Adipocyte (in vitro differentiated cells): ENCODE measurements around the gene HIBCH.

ENCODE experiments used
- DNase-seq: peaks from one replicate; pipeline ENCODE4 v3.0.0-alpha.2; 2015; ENCODE audit warnings: low read depth
- H3K27me3 ChIP-seq: replicated peaks from 2 replicates; pipeline ENCODE4 v1.7.0; 2013; ENCODE audit warnings: mild to moderate bottlenecking, low read length, moderate library complexity; ENCODE audit not compliant: control insufficient read depth, insufficient read depth
- H3K36me3 ChIP-seq: 2 replicates; pipeline ENCODE4 v1.7.0; 2013; ENCODE audit warnings: low read length, mild to moderate bottlenecking, moderate library complexity; ENCODE audit not compliant: control insufficient read depth, insufficient read depth, severe bottlenecking
- H3K4me1 ChIP-seq: 2 replicates; pipeline ENCODE4 v1.7.0; 2013; ENCODE audit warnings: mild to moderate bottlenecking, low read length, moderate library complexity; ENCODE audit not compliant: control insufficient read depth, insufficient read depth
- H3K4me3 ChIP-seq: 2 replicates; pipeline ENCODE4 v1.7.0; 2013; ENCODE audit warnings: mild to moderate bottlenecking, low read length, moderate library complexity
- H3K9ac ChIP-seq: 2 replicates; pipeline ENCODE4 v1.7.0; 2013; ENCODE audit warnings: mild to moderate bottlenecking, low read length, moderate library complexity
- H3K9me3 ChIP-seq: 2 replicates; pipeline ENCODE4 v1.7.0; 2013; ENCODE audit warnings: mild to moderate bottlenecking, low read length, moderate library complexity; ENCODE audit not compliant: control insufficient read depth

Gene HIBCH

DNA sequence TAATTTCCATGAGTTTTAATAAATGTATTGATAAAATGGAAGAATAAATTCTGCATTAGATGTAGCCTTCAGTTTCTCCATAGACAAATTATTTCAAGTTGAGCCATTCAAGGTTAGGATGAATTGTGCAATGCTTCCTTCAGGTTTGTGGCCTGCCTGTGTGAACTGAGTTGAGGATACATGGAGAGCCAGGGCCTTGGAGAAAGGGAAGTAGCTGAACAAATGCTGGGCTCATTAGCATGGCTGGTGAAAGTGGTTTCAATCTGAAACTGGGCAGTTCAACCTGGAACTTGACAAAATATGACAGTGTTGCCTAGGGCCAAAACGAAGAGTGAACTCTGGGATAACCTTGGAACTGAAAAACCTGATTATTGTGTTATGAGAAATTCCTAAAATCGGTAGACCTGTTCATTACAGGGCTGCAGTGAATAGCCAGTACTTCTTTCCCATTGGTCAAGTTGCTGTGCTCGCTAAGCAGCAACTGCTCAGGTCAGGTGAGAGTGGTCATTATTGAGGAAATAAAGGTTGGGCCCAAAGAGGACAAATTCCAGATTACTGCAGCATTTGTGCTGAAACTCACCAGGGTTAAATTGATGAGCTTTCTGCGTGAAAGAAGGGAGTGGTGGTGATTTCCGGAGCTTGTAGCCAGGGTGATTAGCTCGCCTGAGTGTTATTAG lies 36.5 kb upstream of the HIBCH start:
- no peaks in the 10 kb centered on the region for H3K9me3 ChIP-seq
- DNase-seq, result no peak
- no peaks in the 10 kb centered on the region for H3K36me3 ChIP-seq
- peaks cover 40% of the 10 kb centered on the region for H3K4me1 ChIP-seq
- no peak overlapping the region for H3K9ac ChIP-seq
- no peaks in the 10 kb centered on the region for H3K27me3 ChIP-seq
- H3K4me3 ChIP-seq, result no peak overlapping the region

DNA sequence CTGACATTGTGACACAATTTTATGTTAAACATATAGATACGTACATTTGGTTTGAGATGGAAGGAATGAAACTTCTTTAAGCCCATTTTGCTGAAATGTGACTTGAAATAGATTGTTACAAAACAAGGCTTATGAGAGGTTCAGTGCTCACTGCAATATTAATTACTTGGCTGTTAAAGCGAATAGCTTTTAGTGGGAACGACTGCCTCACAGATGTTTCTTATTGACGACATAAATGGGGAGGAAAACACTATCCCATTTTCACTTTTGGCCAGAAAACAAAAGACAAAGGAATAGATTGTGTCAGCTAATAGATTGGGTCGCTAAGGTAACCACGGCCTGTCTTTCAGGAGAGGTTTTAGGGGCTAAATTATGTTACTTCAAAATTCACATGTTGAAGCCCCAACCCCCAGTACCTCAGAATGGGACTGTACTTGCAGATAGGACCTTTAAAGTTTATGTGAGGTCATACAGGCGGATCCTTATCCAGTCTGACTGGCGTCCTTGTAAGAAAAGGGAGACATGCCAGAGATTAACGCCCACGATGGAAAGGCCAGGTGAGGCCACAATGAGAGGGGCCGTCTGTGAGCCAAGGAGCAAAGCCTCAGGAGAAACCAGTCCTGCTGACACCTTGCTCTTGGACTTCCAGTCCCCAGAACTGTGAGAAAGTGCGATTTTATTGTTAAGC lies 34.5 kb upstream of the HIBCH start:
- Histone ChIP-seq H3K9me3 (no peaks in the 10 kb centered on the region), H3K9ac (no peak overlapping the region), H3K4me3 (no peak overlapping the region), H3K36me3 (no peaks in the 10 kb centered on the region), H3K27me3 (no peaks in the 10 kb centered on the region), H3K4me1 (peaks cover 28% of the 10 kb centered on the region)
- DNase-seq, result no peak

DNA sequence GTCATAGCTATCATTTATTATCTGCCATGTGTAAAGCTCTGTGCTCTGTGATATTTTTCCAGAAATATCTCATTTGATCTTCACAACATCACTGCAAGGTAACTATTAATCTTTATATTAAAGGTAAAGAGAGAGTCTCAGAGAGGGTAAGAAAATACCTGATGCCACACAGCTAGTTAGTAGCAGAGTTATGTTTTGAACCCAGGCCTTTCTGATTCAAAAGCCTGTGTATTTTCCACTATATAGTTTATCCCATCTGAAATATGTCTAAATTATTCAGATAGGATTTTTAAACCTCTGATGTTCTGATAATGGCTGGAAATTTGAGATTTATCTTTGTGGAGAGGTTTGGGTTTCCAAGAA lies 33.9 kb upstream of the HIBCH start:
- DNase-seq, result no peak
- Histone ChIP-seq H3K9me3 (no peaks in the 10 kb centered on the region), H3K4me3 (no peak overlapping the region), H3K36me3 (no peaks in the 10 kb centered on the region), H3K9ac (peak overlapping the region; percentile 45), H3K27me3 (no peaks in the 10 kb centered on the region), H3K4me1 (peaks cover 21% of the 10 kb centered on the region)

DNA sequence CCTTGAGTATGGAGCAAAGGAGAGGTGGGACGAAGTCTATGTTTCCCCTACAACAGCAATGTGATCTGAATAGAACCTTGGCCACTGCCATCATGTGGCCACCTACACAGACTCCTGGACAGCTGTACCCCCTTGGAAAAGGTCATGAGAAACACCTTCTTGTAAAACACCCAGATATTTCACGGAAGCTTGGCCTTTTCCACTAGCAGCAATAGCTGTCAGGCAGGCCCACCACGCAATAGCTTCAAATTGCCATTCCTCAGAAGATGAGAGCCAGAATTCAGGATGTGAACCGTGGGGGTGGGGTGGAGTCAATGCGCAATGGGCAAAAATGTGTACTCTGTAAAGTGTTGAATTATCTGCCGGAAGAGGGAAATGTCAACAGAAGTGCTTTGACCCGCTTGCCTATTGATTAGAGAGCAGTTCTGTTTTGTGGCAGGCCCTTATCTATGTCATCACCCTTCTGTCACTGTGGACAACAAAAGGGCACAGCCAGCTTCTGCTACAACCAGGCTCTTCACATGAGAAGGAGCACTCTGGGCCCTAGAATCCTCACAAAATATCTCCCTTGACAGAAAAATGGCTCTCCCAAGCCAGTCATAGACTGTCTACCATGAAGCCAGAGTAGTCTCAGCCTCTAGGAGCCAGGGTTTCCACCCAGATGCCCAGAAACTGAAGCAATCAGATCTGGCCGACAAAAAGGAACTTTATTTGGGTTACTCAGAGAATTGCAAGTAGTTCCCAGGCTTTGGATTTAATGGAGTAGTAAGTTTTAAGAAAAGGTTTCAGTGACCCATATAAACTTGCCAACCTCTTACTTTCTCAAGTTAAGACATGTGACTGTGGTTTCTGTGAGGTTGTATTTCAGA lies 33.3 kb upstream of the HIBCH start:
- Histone ChIP-seq H3K4me3 (no peak overlapping the region), H3K27me3 (no peaks in the 10 kb centered on the region), H3K9ac (peak overlapping the region; percentile 45), H3K9me3 (no peaks in the 10 kb centered on the region), H3K4me1 (peaks cover 19% of the 10 kb centered on the region), H3K36me3 (no peaks in the 10 kb centered on the region)
- peak; percentile 9 for DNase-seq

DNA sequence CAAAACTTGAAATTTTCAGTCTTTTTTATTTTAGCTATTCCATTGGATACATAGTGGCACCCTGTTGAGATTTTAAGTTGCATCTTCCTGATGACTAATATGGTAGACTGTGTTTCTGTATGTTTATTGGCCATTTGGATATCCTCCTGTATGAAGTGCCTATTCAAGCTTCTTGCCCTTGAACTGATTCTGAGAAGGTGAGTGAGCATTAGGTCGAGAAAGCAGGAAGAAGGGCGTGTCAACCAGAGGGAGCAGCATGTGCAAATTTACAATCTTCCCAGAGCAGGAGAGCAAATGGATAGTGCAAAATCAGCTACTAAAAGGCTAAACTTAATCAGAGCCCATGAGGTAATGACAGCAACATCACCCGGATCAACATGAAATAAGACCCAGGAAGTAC lies 32.3 kb upstream of the HIBCH start:
- H3K9me3 ChIP-seq, result no peaks in the 10 kb centered on the region
- H3K4me1 ChIP-seq, result peaks cover 19% of the 10 kb centered on the region
- no peak for DNase-seq

DNA sequence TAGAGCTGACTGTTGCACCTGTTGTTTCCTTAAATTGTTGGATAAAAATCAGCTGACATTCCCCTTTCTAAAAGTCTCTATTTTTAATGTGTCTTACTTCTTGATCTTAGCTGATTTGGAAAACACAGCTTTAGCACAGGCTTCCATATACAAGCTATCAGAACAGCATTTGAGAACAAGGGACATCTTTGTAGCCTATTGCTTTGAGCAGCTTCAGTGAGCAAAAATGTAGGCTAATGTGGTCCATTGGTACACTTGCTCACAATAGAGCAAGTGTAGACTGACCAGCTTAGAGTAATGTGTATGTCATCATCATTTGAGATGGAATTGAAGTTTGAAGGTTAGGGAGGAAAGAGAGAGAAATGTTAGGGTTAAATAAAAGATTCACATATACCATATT lies 30.7 kb upstream of the HIBCH start:
- H3K9me3 ChIP-seq, result no peaks in the 10 kb centered on the region
- no peak overlapping the region for H3K4me3 ChIP-seq
- no peaks in the 10 kb centered on the region for H3K36me3 ChIP-seq
- no peak for DNase-seq
- H3K9ac ChIP-seq, result no peak overlapping the region
- H3K27me3 ChIP-seq, result no peaks in the 10 kb centered on the region
- peaks cover 19% of the 10 kb centered on the region for H3K4me1 ChIP-seq

More for the DNA sequence above, 32.3 kb upstream of the HIBCH start:
- Histone ChIP-seq H3K9ac (no peak overlapping the region), H3K36me3 (no peaks in the 10 kb centered on the region), H3K27me3 (no peaks in the 10 kb centered on the region), H3K4me3 (no peak overlapping the region)

DNA sequence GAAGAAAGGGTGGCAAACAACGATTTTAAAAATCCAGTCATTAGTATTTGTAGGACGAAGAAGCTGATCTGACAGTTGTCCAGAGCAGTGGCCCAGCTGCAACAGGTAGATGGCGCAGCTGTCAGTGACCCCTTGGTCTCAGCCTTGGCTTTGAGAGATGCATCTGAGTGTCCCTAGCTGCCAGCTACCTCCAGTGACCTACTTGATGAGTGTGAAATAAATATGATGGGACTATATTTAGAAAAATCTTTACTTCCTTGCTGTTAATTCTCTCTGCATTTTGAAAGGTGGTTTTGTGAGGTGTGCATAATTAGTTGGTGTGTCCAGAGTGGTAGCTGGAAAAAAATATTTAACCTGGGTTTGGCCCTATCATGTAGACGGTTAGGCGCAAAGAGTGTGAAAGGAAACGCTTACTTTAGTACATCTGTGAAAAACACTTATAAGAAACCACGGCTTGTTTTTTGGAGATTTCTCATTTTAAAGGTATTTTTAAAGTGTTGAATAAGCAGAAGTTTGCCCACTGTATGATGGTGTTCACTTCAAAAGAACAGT lies 24.7 kb upstream of the HIBCH start:
- DNase-seq, result peak; percentile 13
- no peaks in the 10 kb centered on the region for H3K9me3 ChIP-seq
- peaks cover 10% of the 10 kb centered on the region for H3K4me1 ChIP-seq
- H3K27me3 ChIP-seq, result no peaks in the 10 kb centered on the region
- peak overlapping the region; percentile 88 for H3K9ac ChIP-seq
- no peaks in the 10 kb centered on the region for H3K36me3 ChIP-seq
- peak overlapping the region; percentile 91 for H3K4me3 ChIP-seq

DNA sequence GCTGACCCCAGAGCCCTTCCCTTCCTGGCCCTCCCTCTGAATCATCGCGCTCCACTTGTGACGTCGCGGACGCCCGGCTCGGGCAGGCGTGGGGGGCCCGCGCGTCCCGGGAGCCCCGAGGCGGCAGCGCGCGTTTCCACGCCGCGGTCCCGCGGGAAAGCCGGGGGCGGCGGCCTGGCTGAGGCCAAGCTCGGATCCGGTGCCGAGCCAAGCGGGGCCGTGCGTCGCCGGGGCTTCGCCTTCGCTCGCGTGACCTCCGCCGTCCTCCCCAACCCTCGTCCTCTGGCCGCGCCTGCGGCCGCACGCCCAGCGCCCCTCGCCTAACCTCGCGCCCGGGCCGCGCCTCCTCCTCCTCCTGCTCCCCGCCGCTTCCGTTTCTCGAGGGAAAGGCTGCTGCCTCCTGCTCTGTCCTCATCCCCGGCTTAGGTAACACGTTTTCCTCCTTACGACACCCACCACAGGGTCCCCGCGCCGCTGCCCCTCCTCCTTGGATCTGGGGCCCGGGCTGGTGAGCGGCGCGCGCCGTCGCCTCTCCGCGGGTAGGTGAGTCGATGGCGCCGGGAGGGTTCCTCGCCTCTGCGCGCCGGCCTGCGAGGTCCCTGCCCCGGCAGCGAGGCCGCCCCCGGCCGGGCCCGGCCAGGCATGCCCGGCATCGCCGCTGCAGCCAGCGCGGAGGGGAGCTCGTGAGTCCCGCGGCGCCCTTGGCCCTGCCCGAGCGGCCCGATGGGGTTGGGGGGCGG lies 24.1 kb upstream of the HIBCH start, which contains the start of gene INPP1:
INPP1 (plus strand) TSS at position 54 of the 740 bp plus-strand sequence. CDS start 16,514 bp downstream, outside the sequence.
- no peaks in the 10 kb centered on the region for H3K36me3 ChIP-seq
- peak; percentile 84 for DNase-seq
- H3K9me3 ChIP-seq, result no peaks in the 10 kb centered on the region
- peak within 1 kb of the TSS; percentile 91 for H3K4me3 ChIP-seq
- H3K27me3 ChIP-seq, result no peaks in the 10 kb centered on the region
- peak within 1 kb of the TSS; percentile 88 for H3K9ac ChIP-seq
- peaks cover 10% of the 10 kb centered on the region for H3K4me1 ChIP-seq

DNA sequence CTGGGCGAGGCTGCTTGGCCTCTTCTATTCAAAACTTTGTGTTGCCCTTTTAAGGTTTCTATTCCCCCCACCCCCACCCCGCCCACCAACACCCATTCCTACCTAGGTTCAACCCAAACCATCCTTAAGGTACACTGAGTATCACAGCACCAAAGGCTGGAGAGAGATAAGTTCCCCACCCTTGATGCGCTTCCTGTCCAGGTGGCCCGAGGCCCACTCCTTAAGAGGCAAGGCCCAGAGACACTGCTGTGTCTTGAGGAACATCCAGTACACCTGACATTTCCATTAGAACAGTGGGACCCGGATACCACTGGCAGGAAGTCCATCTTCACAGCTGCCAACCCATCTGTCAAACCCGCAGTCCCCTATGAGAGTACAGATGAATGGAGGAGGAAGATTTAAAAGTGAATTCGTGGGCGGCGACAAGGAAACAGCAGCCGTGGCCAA lies 23.5 kb upstream of the HIBCH start:
- Histone ChIP-seq H3K9ac (peak overlapping the region; percentile 88), H3K36me3 (no peaks in the 10 kb centered on the region), H3K27me3 (no peaks in the 10 kb centered on the region), H3K9me3 (no peaks in the 10 kb centered on the region), H3K4me1 (peaks cover 10% of the 10 kb centered on the region), H3K4me3 (peak overlapping the region; percentile 91)
- DNase-seq, result no peak

DNA sequence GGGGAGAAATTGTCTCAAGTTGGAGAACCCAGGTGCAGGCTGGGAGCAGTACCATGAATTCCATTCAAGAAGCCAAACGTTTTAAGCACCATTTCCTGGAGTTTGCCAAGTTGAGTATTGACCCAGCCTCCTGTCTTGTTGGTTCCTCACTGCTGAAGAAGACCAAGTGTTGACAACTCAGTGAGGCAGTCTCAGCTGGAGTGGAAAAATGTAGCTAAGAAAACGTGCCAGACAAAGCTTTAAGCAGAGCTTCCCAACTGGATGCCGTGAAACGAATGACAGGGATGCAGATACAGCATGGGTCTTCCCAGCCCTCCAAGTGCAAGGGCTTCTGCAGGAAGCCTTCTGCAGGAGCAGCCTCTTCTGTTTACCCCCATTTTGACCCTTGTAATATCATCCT lies 23.0 kb upstream of the HIBCH start:
- Histone ChIP-seq H3K36me3 (no peaks in the 10 kb centered on the region), H3K4me1 (peaks cover 10% of the 10 kb centered on the region), H3K9me3 (no peaks in the 10 kb centered on the region), H3K9ac (no peak overlapping the region), H3K27me3 (no peaks in the 10 kb centered on the region), H3K4me3 (no peak overlapping the region)
- no peak for DNase-seq
